ENCODE data around the gene MKNK2.

The MKNK2 gene

GRCh38 chr19:2047076-2047448 lies 4.0 kb downstream of the MKNK2 start:
- peaks cover 29% of the 10 kb centered on the region for H3K79me2 ChIP-seq (ENCODE audit: insufficient read depth, low read depth)
- no peak overlapping the region for H3K4me3 ChIP-seq (IDR thresholded peaks at IDR 0.05; ENCODE audit: insufficient read depth, low read depth, low read length)
- no peak overlapping the region for H3K27ac ChIP-seq
- no peaks in the 10 kb centered on the region for H3K36me3 ChIP-seq (ENCODE audit: insufficient read depth)
- H3K27me3 ChIP-seq (ENCODE audit: insufficient read depth, low read depth): no peaks in the 10 kb centered on the region
- no peaks in the 10 kb centered on the region for H4K20me1 ChIP-seq (ENCODE audit: insufficient read depth)
- H3K9ac ChIP-seq: no peak overlapping the region
- H3K4me1 ChIP-seq (ENCODE audit: low read depth, poor library complexity, severe bottlenecking): peaks cover 36% of the 10 kb centered on the region
- H3K4me2 ChIP-seq: no peak overlapping the region
- TF ChIP-seq CTCF (conservative IDR thresholded peaks at IDR 0.05; ENCODE audit: low read depth, low read length): no peak
- no peak overlapping the region for H2AFZ ChIP-seq (ENCODE audit: low read depth)

- H3K4me1 ChIP-seq (ENCODE audit: low read depth, poor library complexity, severe bottlenecking): peaks cover 32% of the 10 kb centered on the region
- no peaks in the 10 kb centered on the region for H3K36me3 ChIP-seq (ENCODE audit: insufficient read depth)
- no peak overlapping the region for H3K9ac ChIP-seq
- no peak overlapping the region for H3K27ac ChIP-seq
- H3K27me3 ChIP-seq (ENCODE audit: insufficient read depth, low read depth): no peaks in the 10 kb centered on the region
- no peak overlapping the region for H3K4me2 ChIP-seq
- no peak overlapping the region for H2AFZ ChIP-seq (ENCODE audit: low read depth)
- peaks cover 32% of the 10 kb centered on the region for H3K79me2 ChIP-seq (ENCODE audit: insufficient read depth, low read depth)
- TF ChIP-seq CTCF (conservative IDR thresholded peaks at IDR 0.05; ENCODE audit: low read depth, low read length): no peak
- H3K4me3 ChIP-seq (IDR thresholded peaks at IDR 0.05; ENCODE audit: insufficient read depth, low read depth, low read length): no peak overlapping the region
- no peaks in the 10 kb centered on the region for H4K20me1 ChIP-seq (ENCODE audit: insufficient read depth)
Observed at GRCh38 chr19:2046046-2046907, 4.8 kb downstream of the MKNK2 start.

GRCh38 chr19:2045501-2046045 lies 5.5 kb downstream of the MKNK2 start:
- Histone ChIP-seq H3K4me1 (ENCODE audit: low read depth, poor library complexity, severe bottlenecking) (peaks cover 37% of the 10 kb centered on the region), H3K36me3 (ENCODE audit: insufficient read depth) (no peaks in the 10 kb centered on the region), H3K27me3 (ENCODE audit: insufficient read depth, low read depth) (no peaks in the 10 kb centered on the region), H3K79me2 (ENCODE audit: insufficient read depth, low read depth) (peaks cover 32% of the 10 kb centered on the region), H2AFZ (ENCODE audit: low read depth) (no peak overlapping the region), H3K9ac (no peak overlapping the region), H3K27ac (no peak overlapping the region), H4K20me1 (ENCODE audit: insufficient read depth) (no peaks in the 10 kb centered on the region), H3K4me2 (no peak overlapping the region), H3K4me3 (IDR thresholded peaks at IDR 0.05; ENCODE audit: insufficient read depth, low read depth, low read length) (no peak overlapping the region)
- no peak for TF ChIP-seq CTCF (conservative IDR thresholded peaks at IDR 0.05; ENCODE audit: low read depth, low read length)

GRCh38 chr19:2044709-2045500 lies 6.1 kb downstream of the MKNK2 start:
- Histone ChIP-seq H3K27ac (no peak overlapping the region; the same call in 1 of the 2 replicates), H3K9ac (no peak overlapping the region), H4K20me1 (ENCODE audit: insufficient read depth) (no peaks in the 10 kb centered on the region), H3K4me1 (ENCODE audit: low read depth, poor library complexity, severe bottlenecking) (peaks cover 37% of the 10 kb centered on the region), H3K4me3 (IDR thresholded peaks at IDR 0.05; ENCODE audit: insufficient read depth, low read depth, low read length) (no peak overlapping the region), H3K27me3 (ENCODE audit: insufficient read depth, low read depth) (no peaks in the 10 kb centered on the region), H3K79me2 (ENCODE audit: insufficient read depth, low read depth) (peaks cover 26% of the 10 kb centered on the region), H3K4me2 (no peak overlapping the region), H3K36me3 (ENCODE audit: insufficient read depth) (no peaks in the 10 kb centered on the region), H2AFZ (ENCODE audit: low read depth) (no peak overlapping the region)
- no peak for TF ChIP-seq CTCF (conservative IDR thresholded peaks at IDR 0.05; ENCODE audit: low read depth, low read length)

Measured in KMS-11 (cell line).